Right atrium auricular region (tissue), 2 donors: ENCODE results near the gene USP38. TPM values are rescaled to one million over a fixed set of nuclear protein-coding genes. Genes with fewer than 3 reads are reported as not detected.
A peak's percentile ranks its signal among the peaks of the same experiment; 100 is the strongest.
"Not testable (repeated sequence)": the region's sequence is repeated elsewhere in the genome, so short reads cannot be mapped to it uniquely, and the experiment has no call there.

Source experiments
- DNase-seq: peaks from one replicate; pipeline ENCODE4 v3.0.0-alpha.2; 2019; ENCODE audit warnings: low spot score
- H3K27ac ChIP-seq, 2 donors: fragments of 200-600 bp; sonication (generic); 1 replicate in 1 of 2; 2 replicates in 1 of 2; pipeline ENCODE4 v1.5.1; 2016 to 2019
- H3K27me3 ChIP-seq, 2 donors: fragments of 200-600 bp; sonication (generic); one replicate each; pipeline versions ENCODE4 v1.5.1 to v1.6.0; 2017 to 2019
- H3K36me3 ChIP-seq: fragments of 200-600 bp; sonication (generic); one replicate; pipeline ENCODE4 v1.5.1; 2016
- H3K4me1 ChIP-seq, 2 donors: fragments of 200-600 bp; sonication (generic); one replicate each; pipeline versions ENCODE4 v1.5.1 to v1.6.0; 2017 to 2019
- H3K4me3 ChIP-seq, 2 donors: fragments of 200-600 bp; sonication (generic); 1 replicate in 1 of 2; 2 replicates in 1 of 2; pipeline ENCODE4 v1.5.1; 2017 to 2019; ENCODE audit warnings: mild to moderate bottlenecking in 1 of 2, moderate library complexity in 1 of 2
- H3K9me3 ChIP-seq, 2 donors: fragments of 200-600 bp; sonication (generic); one replicate each; pipeline ENCODE4 v1.5.1; 2019
- CTCF ChIP-seq, 2 donors: fragments of 200-600 bp; sonication (generic); IDR thresholded peaks; one replicate each; pipeline ENCODE4 v1.5.1; 2019; ENCODE audit warnings: antibody characterized with exemption in 2 of 2
- total RNA-seq, 2 donors: library from RNA; depleted of rRNA; stranded (reverse); fragments of >200 nt; gene quantifications; one replicate each; pipeline ENCODE4 v1.1.0, GENCODE V29; 2016

Gene USP38
- total RNA-seq, 2 donors from 2014 or later = 16.2 to 20.1 TPM

- Histone ChIP-seq H3K27ac (peak overlapping the region in 1 of 2 donors; percentile 24), H3K4me1 (peaks cover 0 to 8% of the 10 kb centered on the region in 2 donors), H3K9me3 (no peaks in the 10 kb centered on the region), H3K4me3 (no peak overlapping the region), H3K27me3 (no peaks in the 10 kb centered on the region), H3K36me3 (peaks cover 27% of the 10 kb centered on the region)
- DNase-seq = no peak
- TF ChIP-seq CTCF (IDR thresholded peaks at IDR 0.05) = no peak
Measured at GRCh38 chr4:143215873-143216272, 31.2 kb downstream of the USP38 start.

GRCh38 chr4:143224255-143224654 lies 39.5 kb downstream of the USP38 start:
- Histone ChIP-seq H3K27ac (peak overlapping the region in 1 of 2 donors; percentile 49), H3K9me3 (no peaks in the 10 kb centered on the region), H3K4me3 (no peak overlapping the region), H3K27me3 (no peaks in the 10 kb centered on the region), H3K4me1 (peaks cover 0 to 10% of the 10 kb centered on the region in 2 donors), H3K36me3 (peaks cover 9% of the 10 kb centered on the region)
- no peak for TF ChIP-seq CTCF (IDR thresholded peaks at IDR 0.05)
- no peak for DNase-seq

GRCh38 chr4:143225167-143225566 lies 40.5 kb downstream of the USP38 start:
- no peaks in the 10 kb centered on the region for H3K27me3 ChIP-seq
- H3K36me3 ChIP-seq = peaks cover 9% of the 10 kb centered on the region
- H3K9me3 ChIP-seq = no peaks in the 10 kb centered on the region
- no peak overlapping the region for H3K4me3 ChIP-seq
- no peak for TF ChIP-seq CTCF (IDR thresholded peaks at IDR 0.05)
- H3K4me1 ChIP-seq = peaks cover 0 to 10% of the 10 kb centered on the region in 2 donors
- DNase-seq = no peak
- no peak overlapping the region for H3K27ac ChIP-seq

GRCh38 chr4:143230683-143231082 lies 46.0 kb downstream of the USP38 start:
- Histone ChIP-seq H3K4me1 (no peaks in the 10 kb centered on the region), H3K4me3 (no peak overlapping the region), H3K27ac (no peak overlapping the region), H3K36me3 (no peaks in the 10 kb centered on the region), H3K27me3 (no peaks in the 10 kb centered on the region), H3K9me3 (no peaks in the 10 kb centered on the region)
- no peak for TF ChIP-seq CTCF (IDR thresholded peaks at IDR 0.05)
- DNase-seq = no peak

GRCh38 chr4:143232277-143232676 lies 47.6 kb downstream of the USP38 start:
- Histone ChIP-seq H3K4me3 (no peak overlapping the region), H3K27ac (no peak overlapping the region), H3K36me3 (no peaks in the 10 kb centered on the region), H3K4me1 (no peaks in the 10 kb centered on the region), H3K9me3 (no peaks in the 10 kb centered on the region), H3K27me3 (no peaks in the 10 kb centered on the region)
- DNase-seq = no peak
- no peak for TF ChIP-seq CTCF (IDR thresholded peaks at IDR 0.05)

GRCh38 chr4:143234153-143234552 lies 49.4 kb downstream of the USP38 start:
- no peak overlapping the region for H3K4me3 ChIP-seq
- no peak for TF ChIP-seq CTCF (IDR thresholded peaks at IDR 0.05)
- no peak for DNase-seq
- no peaks in the 10 kb centered on the region for H3K9me3 ChIP-seq
- H3K27ac ChIP-seq = no peak overlapping the region
- H3K27me3 ChIP-seq = no peaks in the 10 kb centered on the region
- no peaks in the 10 kb centered on the region for H3K4me1 ChIP-seq
- no peaks in the 10 kb centered on the region for H3K36me3 ChIP-seq

GRCh38 chr4:143237195-143237594 lies 52.5 kb downstream of the USP38 start:
- H3K4me3 ChIP-seq, DNase-seq, H3K27me3 ChIP-seq, H3K36me3 ChIP-seq, H3K9me3 ChIP-seq, H3K4me1 ChIP-seq, H3K27ac ChIP-seq: not testable (repeated sequence)
